ENCODE measurements around the gene CEP128. TPM values are rescaled to one million over a fixed set of nuclear protein-coding genes. Genes with fewer than 3 reads are reported as not detected.

CEP128 gene
- total RNA-seq, 1 donor from 2014 or later: 17.6 TPM

- no peak for DNase-seq
These were observed 170.3 kb downstream of the CEP128 start for GRCh38 chr14:80771201-80771600.

GRCh38 chr14:80770114-80770908 is 171.2 kb downstream of the CEP128 start:
- no peak for DNase-seq

- no peak for DNase-seq
These were observed 172.9 kb downstream of the CEP128 start for GRCh38 chr14:80768646-80769045.

DNA sequence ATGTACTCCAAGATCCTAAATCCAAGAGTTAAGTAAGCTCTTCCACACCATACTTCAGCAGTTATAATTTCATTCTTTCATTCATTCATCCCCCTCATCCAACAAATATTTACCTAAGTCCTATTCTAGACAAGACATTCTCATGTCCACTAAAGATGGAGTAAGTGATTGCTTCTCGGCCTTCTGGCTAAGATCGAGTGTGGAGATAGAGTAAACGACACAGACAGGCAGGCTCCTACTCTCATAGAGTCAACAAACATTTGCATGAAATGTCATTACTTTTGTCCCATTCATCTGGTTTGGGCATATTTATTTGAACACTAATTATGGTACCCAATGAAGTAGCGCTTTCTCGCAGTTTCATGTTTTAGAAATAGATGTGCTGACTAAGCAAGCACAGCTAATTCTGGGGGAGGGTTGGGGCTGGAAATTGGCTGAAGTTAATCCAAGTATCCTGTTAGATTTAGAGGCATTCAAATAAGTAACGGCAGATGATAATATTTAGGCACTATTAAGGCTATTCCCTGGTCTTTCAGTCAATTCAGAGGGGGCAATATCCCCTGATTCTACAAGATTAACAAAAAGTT is 176.5 kb downstream of the CEP128 start:
- no peak for DNase-seq

DNA sequence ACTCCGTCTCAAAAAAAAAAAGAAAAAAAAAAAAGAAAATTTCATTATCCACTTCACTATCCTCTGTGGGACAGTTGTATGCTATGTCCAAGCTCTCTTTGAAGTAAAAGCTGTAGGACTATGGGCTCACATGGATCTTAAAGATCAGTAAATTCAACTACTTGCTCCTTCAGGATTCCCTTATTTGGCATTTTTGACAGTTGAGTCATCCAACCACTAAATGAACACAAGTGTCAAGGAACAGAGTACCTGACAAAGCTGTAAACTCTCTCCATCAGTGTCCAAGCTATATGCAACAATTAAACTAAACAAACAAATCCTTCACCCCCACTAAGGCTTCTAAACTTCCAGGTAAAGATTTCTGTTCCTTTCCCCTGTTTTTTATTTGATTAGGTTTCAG is 177.0 kb downstream of the CEP128 start:
- DNase-seq: no peak

GRCh38 chr14:80762641-80763228 is 178.8 kb downstream of the CEP128 start:
- no peak for DNase-seq

DNA sequence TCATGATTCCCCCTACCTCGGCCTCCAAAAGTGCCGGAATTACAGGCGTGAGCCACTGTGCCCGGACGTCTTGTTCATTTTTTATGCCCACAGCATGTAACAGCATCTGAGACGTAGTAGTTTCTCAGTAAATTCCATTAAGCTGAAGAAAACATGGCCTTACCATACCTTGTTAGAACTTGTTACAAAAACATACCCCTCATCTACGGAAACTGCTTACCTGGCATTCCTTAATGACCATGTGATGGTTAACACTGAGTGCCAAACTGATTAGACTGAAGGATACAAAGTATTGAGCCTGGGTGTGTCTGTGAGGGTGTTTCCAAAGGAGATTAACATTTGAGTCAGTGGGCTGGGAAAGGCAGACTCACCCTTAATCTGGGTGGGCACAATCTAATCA is 186.8 kb downstream of the CEP128 start:
- no peak for DNase-seq

DNA sequence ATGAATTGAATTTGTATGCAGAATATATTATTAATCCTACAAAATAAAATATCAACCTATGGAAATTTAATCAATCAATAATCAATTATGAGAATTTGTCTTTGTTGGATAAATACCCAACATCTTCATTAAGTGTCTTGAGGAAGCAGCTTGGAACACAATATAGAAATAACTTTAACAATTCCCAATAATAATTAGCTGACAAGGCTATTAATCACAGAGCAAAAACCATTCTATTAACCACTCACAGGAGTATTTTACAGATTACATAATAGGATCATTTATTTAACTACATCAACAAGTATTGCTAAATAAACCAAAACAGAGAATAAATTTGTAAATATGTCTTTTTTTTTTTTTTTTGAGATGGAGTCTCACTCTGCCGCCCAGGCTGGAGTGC is 190.3 kb downstream of the CEP128 start:
- DNase-seq: no peak

DNA sequence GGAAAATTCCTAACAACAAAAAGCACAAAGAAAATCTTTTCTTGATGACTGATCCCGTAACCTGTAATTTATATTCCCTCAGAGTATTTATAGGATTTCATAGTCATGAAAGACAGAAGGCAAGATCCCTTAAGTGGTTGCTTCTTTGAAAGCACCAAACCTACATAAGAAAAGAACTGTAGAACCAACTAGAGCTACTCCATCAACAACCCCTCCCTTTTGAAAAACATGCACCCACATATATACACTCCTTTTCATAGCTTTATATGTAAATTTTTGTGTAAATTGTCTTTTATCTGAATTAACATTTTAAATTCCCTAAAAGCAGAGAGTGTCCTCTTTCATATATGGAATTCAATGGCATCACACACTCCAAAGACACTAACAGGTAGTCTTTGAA is 215.3 kb downstream of the CEP128 start:
- DNase-seq: no peak

GRCh38 chr14:80718940-80719339 is 222.6 kb downstream of the CEP128 start:
- DNase-seq: no peak

DNA sequence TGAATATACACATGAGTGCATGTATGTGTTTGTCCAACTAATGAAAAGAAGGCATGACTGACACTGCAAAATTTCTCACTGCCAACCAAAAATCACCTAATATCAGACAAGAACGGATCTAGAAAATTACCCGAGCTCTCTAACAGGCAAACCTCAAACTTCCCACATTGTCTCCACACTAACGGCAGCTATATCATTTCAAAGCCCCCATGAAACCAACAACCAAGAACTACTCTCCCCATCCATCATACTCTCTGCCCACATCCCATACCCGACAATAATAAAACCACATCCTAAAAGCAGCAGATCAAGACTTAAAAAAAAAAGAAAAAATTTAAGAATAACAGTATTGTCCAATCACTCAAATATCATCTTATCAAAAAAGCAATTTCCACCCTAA is 227.1 kb downstream of the CEP128 start:
- no peak for DNase-seq

GRCh38 chr14:80713076-80713850 is 228.3 kb downstream of the CEP128 start:
- no peak for DNase-seq

GRCh38 chr14:80705241-80705980 is 236.1 kb downstream of the CEP128 start:
- no peak for DNase-seq

DNA sequence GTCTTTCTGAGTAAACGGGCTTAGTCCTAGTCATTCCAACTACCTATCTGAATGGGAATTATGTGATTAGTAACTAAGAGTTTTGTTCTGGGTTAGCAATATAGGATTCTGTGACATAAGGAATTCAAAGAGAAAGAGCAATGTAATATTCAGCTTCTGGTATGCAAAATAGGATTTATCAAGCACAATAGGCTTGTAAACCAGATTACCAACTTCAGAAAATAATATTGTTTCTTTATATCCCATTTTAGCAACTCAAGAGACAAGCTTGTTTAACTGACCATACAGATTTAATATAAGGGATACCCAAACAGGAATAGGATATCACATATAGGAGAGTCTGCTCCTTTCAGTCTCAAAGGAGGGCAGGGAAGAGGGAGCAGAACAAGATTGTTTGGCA is 240.9 kb downstream of the CEP128 start:
- no peak for DNase-seq

DNA sequence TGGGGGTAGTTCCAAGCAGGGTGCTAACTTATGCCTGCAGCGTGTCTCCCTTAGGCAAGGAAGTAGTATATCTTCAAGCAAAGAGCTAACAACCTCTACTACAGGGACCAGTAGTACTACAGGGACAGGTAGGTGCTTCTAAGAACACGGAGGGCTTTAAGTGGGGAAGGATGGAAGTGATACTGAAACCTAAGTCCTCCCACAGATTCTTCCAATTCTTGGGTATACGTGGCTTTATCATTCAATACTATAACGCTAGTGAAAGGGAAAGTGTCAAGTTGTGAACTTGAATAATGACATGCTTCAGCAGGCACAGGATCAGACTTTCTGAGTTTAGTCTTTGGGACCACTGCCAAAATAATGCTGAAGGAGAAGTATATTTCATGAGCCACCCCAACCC is 241.7 kb downstream of the CEP128 start:
- DNase-seq: no peak

DNA sequence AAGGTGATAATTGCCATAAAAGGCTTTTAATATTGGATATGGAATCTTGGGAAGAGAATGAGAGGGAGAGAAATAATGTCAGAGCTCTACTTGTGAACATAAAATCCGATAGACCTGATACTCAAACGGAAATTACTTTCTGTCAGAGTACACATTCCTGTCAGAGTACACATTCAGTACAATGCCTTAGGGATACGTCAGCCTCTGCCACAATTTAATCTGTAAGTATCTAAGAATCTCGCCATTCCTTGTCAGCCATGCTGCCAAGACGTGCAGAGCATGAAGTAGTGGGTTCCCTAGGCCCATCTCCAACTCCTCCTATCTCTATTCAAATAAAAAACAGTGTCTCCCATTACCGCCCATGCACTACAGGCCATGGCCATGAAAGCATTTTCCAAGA is 242.6 kb downstream of the CEP128 start:
- DNase-seq: no peak

GRCh38 chr14:80695869-80696268 is 245.7 kb downstream of the CEP128 start:
- no peak for DNase-seq

- DNase-seq: no peak
These were observed 248.6 kb downstream of the CEP128 start for GRCh38 chr14:80692903-80693302.

DNA sequence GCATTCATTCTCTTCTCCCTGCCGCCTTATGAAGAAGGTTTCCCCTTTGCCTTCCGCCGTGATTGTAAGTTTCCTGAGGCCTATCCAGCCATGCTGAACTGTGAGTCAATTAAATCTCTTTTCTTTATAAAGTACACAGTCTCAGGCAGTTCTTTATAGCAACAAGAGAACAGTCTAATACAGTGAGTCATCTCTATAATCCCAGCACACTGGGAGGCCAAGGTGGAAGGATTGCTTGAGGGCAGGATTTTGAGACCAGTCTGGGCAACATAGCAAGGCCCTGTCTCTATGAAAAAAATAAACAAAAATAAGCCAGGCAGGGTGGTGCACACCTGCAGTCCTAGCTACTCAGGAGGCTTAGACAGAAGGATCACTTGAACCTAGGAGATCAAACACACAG is 259.9 kb downstream of the CEP128 start:
- no peak for DNase-seq

GRCh38 chr14:80679273-80679672 is 262.3 kb downstream of the CEP128 start:
- no peak for DNase-seq

DNA sequence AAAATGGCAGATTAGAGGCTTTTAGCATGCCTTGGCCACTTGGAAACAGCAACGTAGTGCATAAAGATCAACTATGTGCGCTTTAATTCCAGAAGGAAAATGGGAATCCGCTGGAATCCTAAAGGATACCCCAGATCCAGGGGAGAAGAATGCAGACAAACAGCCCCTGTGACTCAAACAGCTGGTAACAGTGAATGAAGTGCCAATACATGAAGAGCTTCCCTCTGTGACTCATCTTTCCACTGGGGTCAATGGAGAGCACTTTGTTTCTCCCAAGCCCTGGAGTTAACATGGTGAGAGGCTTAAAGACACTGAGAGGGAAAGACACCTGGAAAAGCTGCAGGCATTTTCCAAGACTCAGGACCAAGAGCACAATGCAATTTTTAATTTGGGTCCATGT is 263.1 kb downstream of the CEP128 start:
- DNase-seq: no peak

DNA sequence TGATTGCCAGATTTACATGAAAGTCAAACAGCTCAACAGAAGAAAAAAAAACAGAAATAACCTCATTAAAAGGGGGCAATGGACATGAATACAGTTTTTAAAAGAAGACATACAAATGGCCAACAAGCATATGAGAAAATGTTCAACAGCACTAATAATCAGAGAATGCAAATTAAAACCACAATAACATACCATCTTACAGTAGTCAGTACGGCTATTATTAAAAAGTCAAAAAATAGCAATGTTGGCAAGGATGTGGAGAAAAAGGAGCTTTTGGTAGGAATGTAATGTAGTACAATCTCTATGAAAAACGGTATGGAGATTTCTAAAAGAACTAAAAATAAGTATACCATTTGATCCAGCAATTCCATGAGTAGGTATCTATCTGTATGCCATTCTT is 272.1 kb downstream of the CEP128 start:
- DNase-seq: no peak

Data from tongue (tissue), 2 donors.